IMR-90 (cell line): Measurements from ENCODE around the gene ATP1B3. TPM values are rescaled to one million over a fixed set of nuclear protein-coding genes. Genes with fewer than 3 reads are reported as not detected.

Experiments used
- ATAC-seq: fragments of 200-7000 bp; cut with Tn5 transposase; 2 replicates; pipeline ENCODE4 v1.9.1; 2020; ENCODE audit warnings: low read depth, mild to moderate bottlenecking, moderate library complexity
- BruUV-seq: library from RNA; stranded (reverse); fragments of 400-500 nt; replicated peaks from 2 replicates; lab custom pipeline; 2021; lab: Mats Ljungman, UMichigan
- CTCF ChIA-PET: fragments of 300-600 bp; formaldehyde crosslinking; extraction: SDS; loops from one replicate; lab custom pipeline; 2021; ENCODE audit warnings: antibody characterized with exemption; lab: Yijun Ruan, JAX
- POLR2A ChIA-PET: fragments of 300-600 bp; sonication (Branson Sonifier 250); formaldehyde crosslinking; loops from one replicate; lab custom pipeline; 2022; ENCODE audit warnings: antibody characterized with exemption; ENCODE audit not compliant: unreplicated experiment; lab: Charles Lee
- DNase-seq: peaks from one replicate; pipeline ENCODE4 v3.0.0; 2013
- H2AFZ ChIP-seq: replicated peaks from 2 replicates; pipeline ENCODE3; 2013; ENCODE audit warnings: low read length, mild to moderate bottlenecking; ENCODE audit not compliant: poor library complexity
- H2AK5ac ChIP-seq: 2 replicates; pipeline ENCODE4 v1.6.1; 2013; ENCODE audit warnings: low read depth, low read length, inconsistent platforms
- H2AK9ac ChIP-seq: replicated peaks from 2 replicates; pipeline ENCODE3; 2013; ENCODE audit warnings: mild to moderate bottlenecking, low read depth, low read length, moderate library complexity; ENCODE audit not compliant: poor library complexity
- H2BK120ac ChIP-seq: 2 replicates; pipeline ENCODE4 v1.6.1; 2013; ENCODE audit warnings: low read depth, low read length, inconsistent platforms
- H2BK15ac ChIP-seq: 3 replicates; pipeline ENCODE4 v1.6.1; 2013; ENCODE audit warnings: low read depth, low read length, inconsistent platforms
- H2BK20ac ChIP-seq: 2 replicates; pipeline ENCODE4 v1.6.1; 2013; ENCODE audit warnings: low read depth, mild to moderate bottlenecking, inconsistent platforms, low read length, moderate library complexity
- H2BK5ac ChIP-seq: 2 replicates; pipeline ENCODE4 v1.6.1; 2013; ENCODE audit warnings: mild to moderate bottlenecking, low read depth, low read length, inconsistent platforms; ENCODE audit not compliant: poor library complexity, severe bottlenecking
- H3K14ac ChIP-seq: replicated peaks from 2 replicates; pipeline ENCODE4 v1.6.1; 2013; ENCODE audit warnings: low read depth, low read length, inconsistent platforms
- H3K18ac ChIP-seq: 2 replicates; pipeline ENCODE4 v1.6.1; 2013; ENCODE audit warnings: low read depth, low read length, control low read depth
- H3K23ac ChIP-seq: 2 replicates; pipeline ENCODE4 v1.6.1; 2013; ENCODE audit warnings: low read depth, low read length, inconsistent platforms
- H3K27ac ChIP-seq: 2 replicates; pipeline ENCODE4 v1.5.1; 2013; ENCODE audit warnings: mild to moderate bottlenecking, control low read depth, low read length; ENCODE audit not compliant: insufficient read depth
- H3K27me3 ChIP-seq: 2 replicates; pipeline ENCODE4 v1.6.1; 2013; ENCODE audit warnings: low read length; ENCODE audit not compliant: control insufficient read depth, insufficient read depth
- H3K36me3 ChIP-seq: 2 replicates; pipeline ENCODE4 v1.6.1; 2013; ENCODE audit warnings: low read length, mixed read lengths; ENCODE audit not compliant: control insufficient read depth, insufficient read depth
- H3K4ac ChIP-seq: 2 replicates; pipeline ENCODE4 v1.6.1; 2013; ENCODE audit warnings: low read depth, low read length, inconsistent platforms
- H3K4me1 ChIP-seq: 2 replicates; pipeline ENCODE4 v1.6.1; 2013; ENCODE audit warnings: low read length, mixed read lengths; ENCODE audit not compliant: control insufficient read depth, insufficient read depth
- H3K4me2 ChIP-seq: 2 replicates; pipeline ENCODE4 v1.6.1; 2013; ENCODE audit warnings: low read depth, mild to moderate bottlenecking, control low read depth, low read length, moderate library complexity
- H3K4me3 ChIP-seq: 2 replicates; pipeline ENCODE4 v1.5.1; 2013; ENCODE audit warnings: low read depth, mild to moderate bottlenecking, control low read depth, low read length, moderate library complexity; ENCODE audit not compliant: insufficient read depth
- H3K56ac ChIP-seq: 2 replicates; pipeline ENCODE4 v1.6.1; 2013; ENCODE audit warnings: low read length, inconsistent platforms; ENCODE audit not compliant: insufficient read depth; ENCODE audit errors: extremely low read depth
- H3K79me1 ChIP-seq, 2 experiments: 2 replicates each; pipeline ENCODE4 v1.6.1; 2013; ENCODE audit warnings: low read length in 2 of 2, inconsistent platforms in 1 of 2, low read depth in 1 of 2
- H3K9ac ChIP-seq: 2 replicates; pipeline ENCODE4 v1.6.1; 2013; ENCODE audit warnings: low read depth, low read length, control low read depth
- H3K9me1 ChIP-seq: 2 replicates; pipeline ENCODE4 v1.6.1; 2013; ENCODE audit warnings: low read length, inconsistent platforms; ENCODE audit not compliant: insufficient read depth
- H3K9me3 ChIP-seq: 2 replicates; pipeline ENCODE4 v1.6.1; 2013; ENCODE audit warnings: low read length; ENCODE audit not compliant: control insufficient read depth, insufficient read depth
- H4K20me1 ChIP-seq: 2 replicates; pipeline ENCODE4 v1.6.1; 2013; ENCODE audit warnings: low read length, inconsistent platforms; ENCODE audit not compliant: insufficient read depth
- H4K5ac ChIP-seq: 2 replicates; pipeline ENCODE4 v1.6.1; 2013; ENCODE audit warnings: mild to moderate bottlenecking, low read depth, low read length, control low read depth
- H4K8ac ChIP-seq, 2 experiments: 2 replicates each; pipeline ENCODE4 v1.6.1; 2013; ENCODE audit warnings: low read depth in 2 of 2, low read length in 2 of 2, control low read depth in 1 of 2, inconsistent platforms in 1 of 2
- H4K91ac ChIP-seq: 2 replicates; pipeline ENCODE4 v1.6.1; 2013; ENCODE audit warnings: low read depth, low read length, inconsistent platforms; ENCODE audit not compliant: insufficient read depth
- CEBPB ChIP-seq: IDR thresholded peaks from 2 replicates; pipeline ENCODE4 v1.6.1; 2012; ENCODE audit warnings: low read depth, low read length, improper control_type of control experiment
- CHD1 ChIP-seq: IDR thresholded peaks from 2 replicates; pipeline ENCODE4 v1.6.1; 2012; ENCODE audit warnings: low read depth, low read length, improper control_type of control experiment
- MXI1 ChIP-seq: IDR thresholded peaks from 2 replicates; pipeline ENCODE4 v1.6.1; 2012; ENCODE audit warnings: low read depth, mild to moderate bottlenecking, low read length, moderate library complexity, borderline replicate concordance
- RCOR1 ChIP-seq: IDR thresholded peaks from 2 replicates; pipeline ENCODE4 v1.6.1; 2012; ENCODE audit warnings: mild to moderate bottlenecking, low read length, improper control_type of control experiment; ENCODE audit not compliant: insufficient replicate concordance
- SMC3 ChIP-seq: fragments of 150-350 bp; IDR thresholded peaks from 2 replicates; pipeline ENCODE4 v1.6.1; 2016; ENCODE audit warnings: low read depth, mild to moderate bottlenecking, antibody characterized with exemption, low read length, moderate library complexity
- WGBS, 2 experiments: methylation state at CpG; one replicate each; pipeline versions ENCODE4 v1.1.5 to v1.1.7; 2013; ENCODE audit warnings: missing lambda C conversion rate in 2 of 2; ENCODE audit not compliant: insufficient read length in 1 of 2; ENCODE audit errors: extremely low coverage in 2 of 2; 5-methylcytosine and 5-hydroxymethylcytosine counted together
- dilution Hi-C: fragments of 300-500 bp; cut with HindIII; formaldehyde crosslinking; loops from one replicate; pipeline ENCODE4 v1.14.3; 2018; ENCODE audit warnings: low sequenced_read_pairs; ENCODE audit not compliant: unreplicated experiment
- in situ Hi-C: fragments of 300-500 bp; cut with MboI; formaldehyde crosslinking; loops from 3 replicates; pipeline ENCODE4 v1.14.3; 2019; ENCODE audit warnings: low sequenced_read_pairs, inconsistent platforms, mixed read lengths
- intact Hi-C: fragments of 100-400 bp; cut with micrococcal nuclease; formaldehyde crosslinking; loops from 2 replicates; pipeline ENCODE4 v1.10.0; 2022
- polyA plus RNA-seq, 3 experiments: library from polyadenylated mRNA; depleted of rRNA; stranded (reverse); fragments of >200 nt; gene quantifications; 2 replicates each; pipeline ENCODE4 v1.2.3, GENCODE V29; 2012; ENCODE audit warnings: low replicate concordance in 1 of 3
- total RNA-seq: library from RNA; depleted of rRNA; stranded (reverse); fragments of >200 nt; gene quantifications from 2 replicates; pipeline ENCODE4 v1.2.3, GENCODE V29; 2012
- TF ChIP-seq, protein P1 (sequence below): fragments of 150-350 bp; IDR thresholded peaks from 2 replicates; pipeline ENCODE4 v1.6.1; 2017; ENCODE audit warnings: mild to moderate bottlenecking, antibody characterized with exemption, low read length, low read depth

ATP1B3 gene
- total and polyA plus RNA-seq, 2 of the 4 experiments (the other 2 are of a cell fraction) = 64.3 to 126 TPM

DNA sequence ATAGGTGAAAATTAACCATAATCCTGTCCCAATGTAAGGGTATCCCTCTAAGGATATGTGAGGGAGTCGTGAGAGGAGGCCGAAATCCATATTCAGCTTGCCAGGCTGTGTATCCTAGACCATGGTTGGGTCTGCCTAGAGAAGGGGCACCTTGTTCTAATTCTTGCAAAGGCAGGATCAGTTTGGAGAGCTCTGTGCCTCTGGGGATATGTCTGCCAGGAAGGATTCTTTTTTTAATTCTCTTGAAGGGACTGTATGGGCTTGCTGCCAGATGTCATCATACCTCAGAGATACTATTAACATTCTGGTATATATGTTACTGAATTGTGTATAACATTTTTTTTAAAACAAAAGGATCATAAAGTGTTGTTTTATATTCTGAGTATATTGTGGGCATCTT, 2.4 kb downstream of the ATP1B3 start:
- Histone ChIP-seq H4K8ac (no peak overlapping the region), H3K4ac (peak overlapping the region; percentile 59), H3K4me1 (peaks cover 4% of the 10 kb centered on the region), H2AFZ (no peak overlapping the region), H3K27me3 (no peaks in the 10 kb centered on the region), H3K79me1 (peaks cover 5 to 24% of the 10 kb centered on the region in 2 experiments; a peak in 3 of 4 replicates), H3K4me2 (peak overlapping the region; percentile 87), H4K5ac (no peak overlapping the region), H3K56ac (no peak overlapping the region), H4K20me1 (peaks cover 13% of the 10 kb centered on the region; the same call in 1 of the 2 replicates), H2BK120ac (no peak overlapping the region; the same call in 1 of the 2 replicates), H2AK9ac (peak overlapping the region; percentile 80), H3K4me3 (peak overlapping the region; percentile 17; the same call in 1 of the 2 replicates), H3K27ac (peak overlapping the region; percentile 50; the same call in 1 of the 2 replicates), H2AK5ac (peak overlapping the region; percentile 90; the same call in 1 of the 2 replicates), H2BK15ac (no peak overlapping the region), H3K9me3 (no peaks in the 10 kb centered on the region), H3K18ac (no peak overlapping the region), H3K23ac (peak overlapping the region; percentile 86; the same call in 1 of the 2 replicates), H3K9me1 (peaks cover 5% of the 10 kb centered on the region), H3K36me3 (peaks cover 4% of the 10 kb centered on the region; the same call in 1 of the 2 replicates), H3K14ac (peak overlapping the region; percentile 78; the same call in 1 of the 2 replicates), H2BK20ac (peak overlapping the region; percentile 34), H3K9ac (peak overlapping the region; percentile 52; the same call in 1 of the 2 replicates), H4K91ac (no peak overlapping the region; the same call in 1 of the 2 replicates), H2BK5ac (no peak overlapping the region)
- in situ Hi-C loops = loop anchor here (25.0 kb wide), 1 partner anchor 542 kb away; no protein-coding TSS in a partner anchor
- ChIA-PET POLR2A (no interaction called here), CTCF (interaction anchor here (0.9 kb wide), 1 partner anchor 140 kb away, joined by 3 read pairs; no protein-coding TSS in a partner anchor)
- TF ChIP-seq MXI1 = no peak
- no peak for TF ChIP-seq RCOR1
- no peak for TF ChIP-seq CHD1
- TF ChIP-seq SMC3 = no peak
- TF ChIP-seq, protein P1, sequence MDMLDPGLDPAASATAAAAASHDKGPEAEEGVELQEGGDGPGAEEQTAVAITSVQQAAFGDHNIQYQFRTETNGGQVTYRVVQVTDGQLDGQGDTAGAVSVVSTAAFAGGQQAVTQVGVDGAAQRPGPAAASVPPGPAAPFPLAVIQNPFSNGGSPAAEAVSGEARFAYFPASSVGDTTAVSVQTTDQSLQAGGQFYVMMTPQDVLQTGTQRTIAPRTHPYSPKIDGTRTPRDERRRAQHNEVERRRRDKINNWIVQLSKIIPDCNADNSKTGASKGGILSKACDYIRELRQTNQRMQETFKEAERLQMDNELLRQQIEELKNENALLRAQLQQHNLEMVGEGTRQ = no peak
- peak; percentile 8; the same call in 1 of the 2 replicates for TF ChIP-seq CEBPB
- WGBS, 2 experiments = no CpG with 5 or more reads among the region's 2 CpGs
- no peak for ATAC-seq
- intact Hi-C loops = loop anchor here (2.0 to 5.0 kb wide), 2 partner anchors 118 to 214 kb away; no protein-coding TSS in a partner anchor
- dilution Hi-C loops = no loop called here
- no TSS peak for BruUV-seq
- DNase-seq = peak; percentile 60
